Measurements from ENCODE around the gene STAT3. TPM values are rescaled to one million over a fixed set of nuclear protein-coding genes. Genes with fewer than 3 reads are reported as not detected.

The STAT3 gene
- total RNA-seq, 2 donors from 2014 or later, result 217 to 360 TPM

GRCh38 chr17:42428141-42428944 lies 40.1 kb upstream of the STAT3 start:
- Histone ChIP-seq H3K4me3 (no peak overlapping the region), H3K27me3 (replicated peaks; ENCODE audit: insufficient read depth) (no peaks in the 10 kb centered on the region), H3K4me1 (ENCODE audit: control insufficient read depth in 1 of 2, low read depth in 2 of 2) (peaks cover 5 to 22% of the 10 kb centered on the region in 2 donors), H3K9me3 (no peaks in the 10 kb centered on the region), H3K27ac (peak overlapping the region; percentile 31 to 55), H3K36me3 (no peaks in the 10 kb centered on the region)
- peak; percentile 75 for TF ChIP-seq CTCF (IDR thresholded peaks at IDR 0.05)
- ATAC-seq (ENCODE audit: insufficient number of reproducible peaks, low FRiP score, low read depth) (peak; percentile 50), DNase-seq (ENCODE audit: low spot score) (peak; percentile 50)

GRCh38 chr17:42424991-42425610 lies 36.9 kb upstream of the STAT3 start:
- H3K9me3 ChIP-seq, result no peaks in the 10 kb centered on the region
- no peaks in the 10 kb centered on the region for H3K27me3 ChIP-seq (replicated peaks; ENCODE audit: insufficient read depth)
- peaks cover 7 to 31% of the 10 kb centered on the region in 2 donors for H3K4me1 ChIP-seq (ENCODE audit: control insufficient read depth in 1 of 2, low read depth in 2 of 2)
- ATAC-seq (ENCODE audit: insufficient number of reproducible peaks, low FRiP score, low read depth), result no peak
- DNase-seq (ENCODE audit: low spot score), result no peak
- H3K27ac ChIP-seq, result peak overlapping the region in 1 of 2 donors; percentile 11
- TF ChIP-seq CTCF (IDR thresholded peaks at IDR 0.05), result no peak
- no peak overlapping the region for H3K4me3 ChIP-seq
- no peaks in the 10 kb centered on the region for H3K36me3 ChIP-seq

GRCh38 chr17:42423766-42424165 lies 35.5 kb upstream of the STAT3 start:
- H3K4me1 ChIP-seq (ENCODE audit: control insufficient read depth in 1 of 2, low read depth in 2 of 2), result peaks cover 16 to 43% of the 10 kb centered on the region in 2 donors
- no peaks in the 10 kb centered on the region for H3K9me3 ChIP-seq
- H3K4me3 ChIP-seq, result peak overlapping the region; percentile 100
- ATAC-seq (ENCODE audit: insufficient number of reproducible peaks, low FRiP score, low read depth) (no peak), DNase-seq (ENCODE audit: low spot score) (no peak)
- peak overlapping the region; percentile 88 to 100 for H3K27ac ChIP-seq
- H3K36me3 ChIP-seq, result no peaks in the 10 kb centered on the region
- TF ChIP-seq CTCF (IDR thresholded peaks at IDR 0.05), result no peak
- H3K27me3 ChIP-seq (replicated peaks; ENCODE audit: insufficient read depth), result no peaks in the 10 kb centered on the region

GRCh38 chr17:42422958-42423712 lies 34.9 kb upstream of the STAT3 start, which contains the start of gene CAVIN1:
CAVIN1 (minus strand) TSS chr17:42423256; CDS start chr17:42423097, 159 bp downstream.
- TF ChIP-seq CTCF (IDR thresholded peaks at IDR 0.05), result no peak
- DNase-seq (ENCODE audit: low spot score), result peak; percentile 96
- peaks cover 20 to 44% of the 10 kb centered on the region in 2 donors for H3K4me1 ChIP-seq (ENCODE audit: control insufficient read depth in 1 of 2, low read depth in 2 of 2)
- H3K9me3 ChIP-seq, result no peaks in the 10 kb centered on the region
- H3K27ac ChIP-seq, result peak within 1 kb of the TSS; percentile 99 to 100
- H3K4me3 ChIP-seq, result peak within 1 kb of the TSS; percentile 100
- ATAC-seq (ENCODE audit: insufficient number of reproducible peaks, low FRiP score, low read depth), result peak; percentile 68
- no peaks in the 10 kb centered on the region for H3K36me3 ChIP-seq
- H3K27me3 ChIP-seq (replicated peaks; ENCODE audit: insufficient read depth), result no peaks in the 10 kb centered on the region
